Measurements from ENCODE around the gene WNK1.

WNK1 gene

DNA sequence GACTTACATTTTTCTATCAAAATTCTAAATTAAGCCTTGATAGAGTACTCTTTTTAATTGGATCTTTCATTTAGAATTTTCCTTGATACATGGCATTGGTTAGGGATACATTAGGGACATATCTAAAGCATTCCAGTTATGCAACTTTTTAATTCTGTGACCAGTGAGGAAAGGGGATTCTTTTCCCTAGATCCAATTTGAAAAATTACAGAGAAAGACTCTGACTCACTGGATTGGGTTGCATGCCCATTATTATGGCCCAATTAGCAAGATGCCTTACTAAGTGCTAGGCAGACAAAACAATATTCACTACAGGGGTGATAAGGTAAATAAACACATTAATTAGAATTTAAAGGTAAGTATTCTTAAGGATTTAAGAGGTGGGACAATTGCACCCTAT is 202.4 kb downstream of the WNK1 start:
- H3K9me3 ChIP-seq (ENCODE audit: control insufficient read depth, insufficient read depth, low read depth, low read length), result no peaks in the 10 kb centered on the region
- POLR2A ChIA-PET, result no interaction called here
- peaks cover 3% of the 10 kb centered on the region; the same call in 1 of the 2 replicates for H3K4me1 ChIP-seq (ENCODE audit: control insufficient read depth, insufficient read depth, low read length)
- no peak overlapping the region for H3K4me3 ChIP-seq (ENCODE audit: low read depth, low read length)
- CTCF ChIA-PET, result no interaction called here
- TF ChIP-seq ZBTB21 (tag by site-specific recombination; IDR thresholded peaks at IDR 0.05) (no peak), TRIM28 (IDR thresholded peaks at IDR 0.05; ENCODE audit: borderline replicate concordance, low read length) (no peak), SP7 (tag by site-specific recombination; IDR thresholded peaks at IDR 0.05) (peak; percentile 28; the same call in 1 of the 2 replicates)
- TF ChIP-seq, protein P1, sequence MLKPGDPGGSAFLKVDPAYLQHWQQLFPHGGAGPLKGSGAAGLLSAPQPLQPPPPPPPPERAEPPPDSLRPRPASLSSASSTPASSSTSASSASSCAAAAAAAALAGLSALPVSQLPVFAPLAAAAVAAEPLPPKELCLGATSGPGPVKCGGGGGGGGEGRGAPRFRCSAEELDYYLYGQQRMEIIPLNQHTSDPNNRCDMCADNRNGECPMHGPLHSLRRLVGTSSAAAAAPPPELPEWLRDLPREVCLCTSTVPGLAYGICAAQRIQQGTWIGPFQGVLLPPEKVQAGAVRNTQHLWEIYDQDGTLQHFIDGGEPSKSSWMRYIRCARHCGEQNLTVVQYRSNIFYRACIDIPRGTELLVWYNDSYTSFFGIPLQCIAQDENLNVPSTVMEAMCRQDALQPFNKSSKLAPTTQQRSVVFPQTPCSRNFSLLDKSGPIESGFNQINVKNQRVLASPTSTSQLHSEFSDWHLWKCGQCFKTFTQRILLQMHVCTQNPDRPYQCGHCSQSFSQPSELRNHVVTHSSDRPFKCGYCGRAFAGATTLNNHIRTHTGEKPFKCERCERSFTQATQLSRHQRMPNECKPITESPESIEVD (tag by site-specific recombination; IDR thresholded peaks at IDR 0.05), result 0 out of 2 replicates have a peak, but pooled peaks have one; percentile 11
- no peak overlapping the region for H3K27ac ChIP-seq (ENCODE audit: extremely low read depth, low read depth, low read length)
- H3K36me3 ChIP-seq (ENCODE audit: control insufficient read depth in 2 of 2, insufficient read depth in 1 of 2, low read length in 2 of 2), result no peaks in the 10 kb centered on the region

DNA sequence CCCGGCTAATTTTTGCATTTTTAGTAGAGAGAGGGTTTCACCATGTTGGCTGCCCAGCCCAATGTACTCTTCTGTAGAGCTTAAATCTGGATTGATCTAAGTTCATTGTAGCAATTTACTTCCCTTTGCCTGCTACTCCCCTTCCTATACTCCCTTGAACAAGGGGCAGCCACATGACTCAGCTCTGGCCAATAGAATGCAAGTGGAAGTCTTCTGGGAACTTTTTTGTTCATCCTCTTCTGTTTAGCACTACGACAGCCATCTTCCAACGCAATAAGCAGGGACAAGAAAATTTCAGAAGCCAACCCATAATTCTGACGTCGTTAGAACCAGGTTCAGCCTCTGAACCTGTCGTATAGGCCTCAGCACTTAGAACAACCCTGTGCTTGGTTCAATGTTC is 203.6 kb downstream of the WNK1 start:
- TF ChIP-seq ZNF24 (tag by site-specific recombination; IDR thresholded peaks at IDR 0.05), result no peak
- no peaks in the 10 kb centered on the region for H3K36me3 ChIP-seq (ENCODE audit: control insufficient read depth in 2 of 2, insufficient read depth in 1 of 2, low read length in 2 of 2)
- peaks cover 3% of the 10 kb centered on the region; the same call in 1 of the 2 replicates for H3K4me1 ChIP-seq (ENCODE audit: control insufficient read depth, insufficient read depth, low read length)
- no peaks in the 10 kb centered on the region for H3K9me3 ChIP-seq (ENCODE audit: control insufficient read depth, insufficient read depth, low read depth, low read length)
- H3K4me3 ChIP-seq (ENCODE audit: low read depth, low read length), result no peak overlapping the region
- CTCF ChIA-PET, result interaction anchor here (1.0 kb wide), 1 partner anchor 137 kb away, joined by 3 read pairs; no protein-coding TSS in a partner anchor
- POLR2A ChIA-PET, result no interaction called here
- no peak overlapping the region for H3K27ac ChIP-seq (ENCODE audit: extremely low read depth, low read depth, low read length)

DNA sequence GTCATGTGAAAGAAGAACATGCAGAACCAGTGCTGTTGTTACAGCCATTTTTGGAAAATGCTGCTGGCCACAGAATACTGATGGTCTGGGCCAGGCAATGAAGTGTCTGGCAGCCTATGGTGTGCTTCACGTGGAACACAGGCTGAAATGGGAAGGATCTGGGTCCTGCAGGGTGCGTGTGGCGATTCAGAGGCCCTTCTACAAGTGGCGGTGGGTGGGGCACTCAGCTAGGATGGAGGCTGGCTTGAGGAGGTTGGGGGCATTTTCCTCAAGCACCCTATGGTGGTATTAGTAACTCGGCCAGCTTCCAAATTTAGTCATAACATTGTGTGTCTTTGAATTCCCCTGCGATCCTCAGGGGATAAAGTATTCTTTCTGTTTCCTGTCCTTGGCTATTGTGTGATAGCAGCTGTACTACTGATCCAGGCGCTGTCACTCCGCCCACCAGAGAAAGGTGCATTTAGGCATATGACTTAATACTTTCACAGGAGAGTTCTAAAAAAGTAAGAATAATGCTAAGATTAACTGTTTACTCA is 206.3 kb downstream of the WNK1 start:
- Histone ChIP-seq H3K36me3 (ENCODE audit: control insufficient read depth in 2 of 2, insufficient read depth in 1 of 2, low read length in 2 of 2) (no peaks in the 10 kb centered on the region), H3K4me3 (ENCODE audit: low read depth, low read length) (no peak overlapping the region), H3K4me1 (ENCODE audit: control insufficient read depth, insufficient read depth, low read length) (0 out of 2 replicates have a peak, but pooled peaks cover 3% of the 10 kb centered on the region), H3K27ac (ENCODE audit: extremely low read depth, low read depth, low read length) (no peak overlapping the region), H3K9me3 (ENCODE audit: control insufficient read depth, insufficient read depth, low read depth, low read length) (no peaks in the 10 kb centered on the region)
- POLR2A ChIA-PET, result interaction anchor here (0.6 kb wide), 1 partner anchor 17 kb away, joined by 3 read pairs; no protein-coding TSS in a partner anchor
- CTCF ChIA-PET, result interaction anchor here (0.7 to 1.0 kb wide), 2 partner anchors 10 to 134 kb away, joined by 3 to 6 read pairs; no protein-coding TSS in a partner anchor
- TF ChIP-seq, protein P2, sequence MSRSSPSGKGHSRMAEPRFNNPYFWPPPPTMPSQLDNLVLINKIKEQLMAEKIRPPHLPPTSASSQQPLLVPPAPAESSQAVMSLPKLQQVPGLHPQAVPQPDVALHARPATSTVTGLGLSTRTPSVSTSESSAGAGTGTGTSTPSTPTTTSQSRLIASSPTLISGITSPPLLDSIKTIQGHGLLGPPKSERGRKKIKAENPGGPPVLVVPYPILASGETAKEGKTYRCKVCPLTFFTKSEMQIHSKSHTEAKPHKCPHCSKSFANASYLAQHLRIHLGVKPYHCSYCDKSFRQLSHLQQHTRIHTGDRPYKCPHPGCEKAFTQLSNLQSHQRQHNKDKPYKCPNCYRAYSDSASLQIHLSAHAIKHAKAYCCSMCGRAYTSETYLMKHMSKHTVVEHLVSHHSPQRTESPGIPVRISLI (tag by site-specific recombination; IDR thresholded peaks at IDR 0.05), result no peak
- TF ChIP-seq KLF9 (tag by site-specific recombination; IDR thresholded peaks at IDR 0.05; ENCODE audit: low read depth) (peak; percentile 57; the same call in 1 of the 2 replicates), ZSCAN16 (tag by site-specific recombination; IDR thresholded peaks at IDR 0.05) (no peak), ZNF112 (tag by site-specific recombination; IDR thresholded peaks at IDR 0.05) (no peak), KLF1 (tag by site-specific recombination; IDR thresholded peaks at IDR 0.05) (peak; percentile 63), ZNF155 (tag by site-specific recombination; IDR thresholded peaks at IDR 0.05) (no peak), ZNF423 (tag by site-specific recombination; IDR thresholded peaks at IDR 0.05) (no peak), ZNF510 (tag by site-specific recombination; IDR thresholded peaks at IDR 0.05; ENCODE audit: insufficient replicate concordance) (no peak), ZNF561 (tag by site-specific recombination; IDR thresholded peaks at IDR 0.05; ENCODE audit: borderline replicate concordance) (no peak), ZNF354C (tag by site-specific recombination; IDR thresholded peaks at IDR 0.05; ENCODE audit: borderline replicate concordance, low read depth) (no peak), ZNF335 (tag by site-specific recombination; conservative IDR thresholded peaks at IDR 0.05) (peak; percentile 57), SETDB1 (IDR thresholded peaks at IDR 0.05; ENCODE audit: insufficient read length, low read length) (no peak), ZBTB48 (tag by site-specific recombination; IDR thresholded peaks at IDR 0.05) (no peak), ZBTB1 (tag by site-specific recombination; IDR thresholded peaks at IDR 0.05) (no peak)
- TF ChIP-seq, protein P3, sequence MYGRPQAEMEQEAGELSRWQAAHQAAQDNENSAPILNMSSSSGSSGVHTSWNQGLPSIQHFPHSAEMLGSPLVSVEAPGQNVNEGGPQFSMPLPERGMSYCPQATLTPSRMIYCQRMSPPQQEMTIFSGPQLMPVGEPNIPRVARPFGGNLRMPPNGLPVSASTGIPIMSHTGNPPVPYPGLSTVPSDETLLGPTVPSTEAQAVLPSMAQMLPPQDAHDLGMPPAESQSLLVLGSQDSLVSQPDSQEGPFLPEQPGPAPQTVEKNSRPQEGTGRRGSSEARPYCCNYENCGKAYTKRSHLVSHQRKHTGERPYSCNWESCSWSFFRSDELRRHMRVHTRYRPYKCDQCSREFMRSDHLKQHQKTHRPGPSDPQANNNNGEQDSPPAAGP (tag by site-specific recombination; IDR thresholded peaks at IDR 0.05), result no peak
- TF ChIP-seq, protein P4, sequence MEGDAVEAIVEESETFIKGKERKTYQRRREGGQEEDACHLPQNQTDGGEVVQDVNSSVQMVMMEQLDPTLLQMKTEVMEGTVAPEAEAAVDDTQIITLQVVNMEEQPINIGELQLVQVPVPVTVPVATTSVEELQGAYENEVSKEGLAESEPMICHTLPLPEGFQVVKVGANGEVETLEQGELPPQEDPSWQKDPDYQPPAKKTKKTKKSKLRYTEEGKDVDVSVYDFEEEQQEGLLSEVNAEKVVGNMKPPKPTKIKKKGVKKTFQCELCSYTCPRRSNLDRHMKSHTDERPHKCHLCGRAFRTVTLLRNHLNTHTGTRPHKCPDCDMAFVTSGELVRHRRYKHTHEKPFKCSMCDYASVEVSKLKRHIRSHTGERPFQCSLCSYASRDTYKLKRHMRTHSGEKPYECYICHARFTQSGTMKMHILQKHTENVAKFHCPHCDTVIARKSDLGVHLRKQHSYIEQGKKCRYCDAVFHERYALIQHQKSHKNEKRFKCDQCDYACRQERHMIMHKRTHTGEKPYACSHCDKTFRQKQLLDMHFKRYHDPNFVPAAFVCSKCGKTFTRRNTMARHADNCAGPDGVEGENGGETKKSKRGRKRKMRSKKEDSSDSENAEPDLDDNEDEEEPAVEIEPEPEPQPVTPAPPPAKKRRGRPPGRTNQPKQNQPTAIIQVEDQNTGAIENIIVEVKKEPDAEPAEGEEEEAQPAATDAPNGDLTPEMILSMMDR (tag by site-specific recombination; IDR thresholded peaks at IDR 0.05), result no peak
- TF ChIP-seq, protein P5, sequence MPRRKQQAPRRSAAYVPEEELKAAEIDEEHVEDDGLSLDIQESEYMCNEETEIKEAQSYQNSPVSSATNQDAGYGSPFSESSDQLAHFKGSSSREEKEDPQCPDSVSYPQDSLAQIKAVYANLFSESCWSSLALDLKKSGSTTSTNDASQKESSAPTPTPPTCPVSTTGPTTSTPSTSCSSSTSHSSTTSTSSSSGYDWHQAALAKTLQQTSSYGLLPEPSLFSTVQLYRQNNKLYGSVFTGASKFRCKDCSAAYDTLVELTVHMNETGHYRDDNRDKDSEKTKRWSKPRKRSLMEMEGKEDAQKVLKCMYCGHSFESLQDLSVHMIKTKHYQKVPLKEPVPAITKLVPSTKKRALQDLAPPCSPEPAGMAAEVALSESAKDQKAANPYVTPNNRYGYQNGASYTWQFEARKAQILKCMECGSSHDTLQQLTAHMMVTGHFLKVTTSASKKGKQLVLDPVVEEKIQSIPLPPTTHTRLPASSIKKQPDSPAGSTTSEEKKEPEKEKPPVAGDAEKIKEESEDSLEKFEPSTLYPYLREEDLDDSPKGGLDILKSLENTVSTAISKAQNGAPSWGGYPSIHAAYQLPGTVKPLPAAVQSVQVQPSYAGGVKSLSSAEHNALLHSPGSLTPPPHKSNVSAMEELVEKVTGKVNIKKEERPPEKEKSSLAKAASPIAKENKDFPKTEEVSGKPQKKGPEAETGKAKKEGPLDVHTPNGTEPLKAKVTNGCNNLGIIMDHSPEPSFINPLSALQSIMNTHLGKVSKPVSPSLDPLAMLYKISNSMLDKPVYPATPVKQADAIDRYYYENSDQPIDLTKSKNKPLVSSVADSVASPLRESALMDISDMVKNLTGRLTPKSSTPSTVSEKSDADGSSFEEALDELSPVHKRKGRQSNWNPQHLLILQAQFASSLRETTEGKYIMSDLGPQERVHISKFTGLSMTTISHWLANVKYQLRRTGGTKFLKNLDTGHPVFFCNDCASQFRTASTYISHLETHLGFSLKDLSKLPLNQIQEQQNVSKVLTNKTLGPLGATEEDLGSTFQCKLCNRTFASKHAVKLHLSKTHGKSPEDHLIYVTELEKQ (tag by site-specific recombination; IDR thresholded peaks at IDR 0.05; ENCODE audit: borderline replicate concordance), result no peak

All from HEK293 (cell line).